Measurements from ENCODE around the gene GUK1. TPM values are rescaled to one million over a fixed set of nuclear protein-coding genes. Genes with fewer than 3 reads are reported as not detected.
A peak's percentile ranks its signal among the peaks of the same experiment; 100 is the strongest.

GUK1 gene
- total RNA-seq, 1 donor from 2014 or later = 150 TPM

- no peak for DNase-seq
- Histone ChIP-seq H3K9me3 (replicated peaks) (no peaks in the 10 kb centered on the region), H3K4me1 (peaks cover 28% of the 10 kb centered on the region), H3K4me3 (no peak overlapping the region), H3K27ac (replicated peaks) (no peak overlapping the region), H3K36me3 (peaks cover 12% of the 10 kb centered on the region), H3K27me3 (ENCODE audit: low read depth) (no peaks in the 10 kb centered on the region)
- TF ChIP-seq CTCF (IDR thresholded peaks at IDR 0.05; ENCODE audit: borderline replicate concordance) = no peak
- intact Hi-C loops (cut with micrococcal nuclease) = no loop called here
Measured at GRCh38 chr1:228174482-228175315, 34.6 kb downstream of the GUK1 start.

- peaks cover 12% of the 10 kb centered on the region for H3K36me3 ChIP-seq
- H3K9me3 ChIP-seq (replicated peaks) = no peaks in the 10 kb centered on the region
- H3K27ac ChIP-seq (replicated peaks) = peak overlapping the region; percentile 65
- no peak overlapping the region for H3K4me3 ChIP-seq
- no peaks in the 10 kb centered on the region for H3K27me3 ChIP-seq (ENCODE audit: low read depth)
- TF ChIP-seq CTCF (IDR thresholded peaks at IDR 0.05; ENCODE audit: borderline replicate concordance) = no peak
- intact Hi-C loops (cut with micrococcal nuclease) = no loop called here
- H3K4me1 ChIP-seq = peaks cover 28% of the 10 kb centered on the region
- DNase-seq = no peak
Measured at GRCh38 chr1:228175316-228176023, 35.4 kb downstream of the GUK1 start.

GRCh38 chr1:228176024-228176395 lies 35.9 kb downstream of the GUK1 start:
- Histone ChIP-seq H3K27ac (replicated peaks) (peak overlapping the region; percentile 65), H3K27me3 (ENCODE audit: low read depth) (no peaks in the 10 kb centered on the region), H3K4me3 (peak overlapping the region; percentile 11), H3K36me3 (peaks cover 12% of the 10 kb centered on the region), H3K4me1 (peaks cover 28% of the 10 kb centered on the region), H3K9me3 (replicated peaks) (no peaks in the 10 kb centered on the region)
- intact Hi-C loops (cut with micrococcal nuclease) = no loop called here
- no peak for TF ChIP-seq CTCF (IDR thresholded peaks at IDR 0.05; ENCODE audit: borderline replicate concordance)
- no peak for DNase-seq

GRCh38 chr1:228176461-228177182 lies 36.5 kb downstream of the GUK1 start:
- Histone ChIP-seq H3K9me3 (replicated peaks) (no peaks in the 10 kb centered on the region), H3K27me3 (ENCODE audit: low read depth) (no peaks in the 10 kb centered on the region), H3K4me1 (peaks cover 28% of the 10 kb centered on the region), H3K4me3 (peak overlapping the region; percentile 11), H3K36me3 (peaks cover 12% of the 10 kb centered on the region), H3K27ac (replicated peaks) (peak overlapping the region; percentile 65)
- peak; percentile 61 for DNase-seq
- intact Hi-C loops (cut with micrococcal nuclease) = no loop called here
- TF ChIP-seq CTCF (IDR thresholded peaks at IDR 0.05; ENCODE audit: borderline replicate concordance) = no peak

GRCh38 chr1:228177183-228177475 lies 37.0 kb downstream of the GUK1 start:
- DNase-seq = no peak
- intact Hi-C loops (cut with micrococcal nuclease) = no loop called here
- Histone ChIP-seq H3K9me3 (replicated peaks) (no peaks in the 10 kb centered on the region), H3K27ac (replicated peaks) (no peak overlapping the region), H3K36me3 (peaks cover 12% of the 10 kb centered on the region), H3K4me3 (no peak overlapping the region), H3K4me1 (peaks cover 28% of the 10 kb centered on the region), H3K27me3 (ENCODE audit: low read depth) (no peaks in the 10 kb centered on the region)
- no peak for TF ChIP-seq CTCF (IDR thresholded peaks at IDR 0.05; ENCODE audit: borderline replicate concordance)
